ENCODE data around the gene ADH7.

- TF ChIP-seq CTCF (conservative IDR thresholded peaks at IDR 0.05; ENCODE audit: low read length) = no peak
- no peak for TF ChIP-seq EZH2phosphoT487 (IDR thresholded peaks at IDR 0.05; ENCODE audit: borderline replicate concordance)
Measured at GRCh38 chr4:99463566-99463965, 28.4 kb upstream of the ADH7 start.

Measured in Loucy (cell line).